Small intestine (tissue), 7 donors: ENCODE data around the gene ADGRG2. TPM values are rescaled to one million over a fixed set of nuclear protein-coding genes. Genes with fewer than 3 reads are reported as not detected.
"Not testable (repeated sequence)": the region's sequence is repeated elsewhere in the genome, so short reads cannot be mapped to it uniquely, and the experiment has no call there.

Experiments used
- DNase-seq, 2 donors: peaks; one replicate each; pipeline versions ENCODE4 v3.0.0 to v3.0.0-alpha.2; 2013
- FAIRE-seq: peaks from 2 replicates; lab custom pipeline; 2012; peaks lifted over from hg19 to GRCh38; lab: Jason Lieb, UNC
- H3K27ac ChIP-seq, 3 donors: one replicate each; pipeline ENCODE4 v1.5.1; 2013; ENCODE audit warnings: low read length in 2 of 3, mild to moderate bottlenecking in 2 of 3, control low read depth in 1 of 3, inconsistent platforms in 1 of 3, low read depth in 1 of 3, moderate library complexity in 1 of 3
- H3K27me3 ChIP-seq, 3 donors: one replicate each; pipeline ENCODE4 v1.6.1; 2013; ENCODE audit warnings: low read length in 3 of 3, inconsistent platforms in 1 of 3; ENCODE audit not compliant: control insufficient read depth in 3 of 3, insufficient read depth in 3 of 3
- H3K36me3 ChIP-seq, 3 donors: one replicate each; pipeline ENCODE4 v1.6.1; 2013; ENCODE audit warnings: low read length in 3 of 3, inconsistent platforms in 1 of 3, low read depth in 1 of 3, mild to moderate bottlenecking in 1 of 3, moderate library complexity in 1 of 3; ENCODE audit not compliant: control insufficient read depth in 3 of 3, insufficient read depth in 2 of 3
- H3K4me1 ChIP-seq, 3 donors: one replicate each; pipeline ENCODE4 v1.6.1; 2013; ENCODE audit warnings: low read length in 2 of 3, inconsistent platforms in 1 of 3, low read depth in 1 of 3, mild to moderate bottlenecking in 1 of 3, moderate library complexity in 1 of 3; ENCODE audit not compliant: control insufficient read depth in 3 of 3, insufficient read depth in 2 of 3
- H3K4me3 ChIP-seq, 3 donors: one replicate each; pipeline ENCODE4 v1.5.1; 2013; ENCODE audit warnings: low read length in 3 of 3, control low read depth in 1 of 3, inconsistent platforms in 1 of 3, low read depth in 1 of 3, mild to moderate bottlenecking in 1 of 3, moderate library complexity in 1 of 3
- H3K9me3 ChIP-seq, 2 donors: one replicate each; pipeline ENCODE4 v1.6.1; 2013; ENCODE audit warnings: low read depth in 1 of 2, low read length in 1 of 2; ENCODE audit not compliant: control insufficient read depth in 2 of 2, insufficient read depth in 1 of 2
- WGBS, 3 donors: extraction: QIAGEN DNeasy Blood & Tissue Kit; methylation state at CpG; one replicate each; pipeline ENCODE4 v1.1.7; 2013; 5-methylcytosine and 5-hydroxymethylcytosine counted together
- polyA plus RNA-seq, 4 donors: library from polyadenylated mRNA; stranded (reverse) in 3 of 4; unstranded in 1 of 4; fragments of 200-250 nt in 3 of 4; fragments of 120-200 nt in 1 of 4; gene quantifications; one replicate each; pipeline versions ENCODE4 v1.2.1 to v1.2.3, GENCODE V29; 2013
- donor health status: healthy with polysubstance abuse.
- donor health status: control.
- donor health status: control.
- donor health status: Bipolar disorder and iron deficiency.
- donor health status: healthy.

ADGRG2 gene
- polyA plus RNA-seq, 4 donors, result under 0.01 to 1.6 (median 0.27) TPM

DNA sequence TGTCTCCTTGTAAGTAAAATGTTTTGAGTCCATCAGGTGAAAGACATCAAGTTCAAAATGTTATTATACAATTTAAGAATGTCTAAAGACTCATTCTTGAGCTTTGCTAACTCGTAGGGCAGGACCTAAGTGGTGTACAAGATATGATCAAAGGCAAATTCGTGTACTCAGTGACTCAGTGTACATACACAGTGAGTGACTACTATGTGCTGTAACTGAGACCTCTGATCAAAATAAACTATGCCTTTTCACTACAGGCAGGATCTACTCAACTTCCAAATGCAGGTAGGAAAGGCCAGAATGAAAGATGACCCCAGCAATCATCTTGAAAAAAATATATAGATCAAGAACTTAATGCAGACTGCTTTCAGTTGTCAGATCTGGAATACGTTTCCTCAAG is 49.9 kb downstream of the ADGRG2 start:
- no peak for FAIRE-seq
- H3K4me3 ChIP-seq, result no peak overlapping the region
- no peaks in the 10 kb centered on the region for H3K27me3 ChIP-seq
- H3K4me1 ChIP-seq, result no peaks in the 10 kb centered on the region
- H3K27ac ChIP-seq, result no peak overlapping the region
- H3K9me3 ChIP-seq, result no peaks in the 10 kb centered on the region
- 43 to 71% (median 56%) methylated on average over 3 of the region's 3 CpGs for whole genome bisulfite sequencing, 3 donors
- DNase-seq, result no peak
- no peaks in the 10 kb centered on the region for H3K36me3 ChIP-seq

DNA sequence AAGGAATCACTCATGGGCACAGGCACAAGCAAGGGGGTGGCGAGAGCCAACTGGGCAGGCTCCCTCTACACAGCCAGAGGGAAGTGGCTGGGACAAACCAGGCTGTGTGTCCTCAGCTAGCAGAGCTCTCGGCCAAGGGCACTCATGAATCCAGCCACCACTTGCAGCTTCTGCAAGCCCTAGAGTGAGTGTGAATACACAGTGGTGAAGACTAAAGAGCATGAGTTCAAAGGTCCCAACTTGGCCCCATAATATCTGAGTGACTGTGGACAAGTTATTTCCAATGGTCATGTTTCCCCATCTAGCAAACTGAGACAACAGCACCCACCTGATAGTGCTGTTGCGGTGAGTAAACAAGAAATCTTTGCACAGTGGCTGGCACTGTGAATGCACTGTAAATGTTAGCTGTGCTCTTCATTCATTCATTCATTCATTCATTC is 51.7 kb downstream of the ADGRG2 start:
- H3K9me3 ChIP-seq, result no peaks in the 10 kb centered on the region
- 81 to 91% (median 88%) methylated on average over 3 of the region's 3 CpGs for WGBS, 3 donors
- no peak overlapping the region for H3K27ac ChIP-seq
- no peaks in the 10 kb centered on the region for H3K27me3 ChIP-seq
- H3K4me1 ChIP-seq, result no peaks in the 10 kb centered on the region
- no peaks in the 10 kb centered on the region for H3K36me3 ChIP-seq
- H3K4me3 ChIP-seq, result no peak overlapping the region
- FAIRE-seq (no peak), DNase-seq (no peak)

DNA sequence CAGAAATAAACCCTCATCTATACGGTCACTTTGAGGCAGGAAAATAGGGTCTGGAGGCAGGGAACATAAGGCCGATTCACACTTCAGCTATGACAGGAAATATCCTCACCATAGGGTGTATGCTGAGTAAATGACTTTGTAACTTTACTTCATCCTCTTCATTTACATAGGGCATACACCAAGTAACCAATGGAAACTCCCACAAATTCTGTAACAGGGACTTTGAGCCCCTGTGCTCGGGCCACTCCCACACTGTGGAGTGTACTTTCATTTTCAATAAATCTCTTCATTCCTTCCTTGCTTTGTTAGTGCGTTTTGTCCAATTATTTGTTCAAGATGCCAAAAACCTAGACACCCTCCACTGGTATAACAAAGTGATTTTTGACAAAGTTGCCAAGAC is 55.3 kb downstream of the ADGRG2 start:
- H3K9me3 ChIP-seq, FAIRE-seq, H3K27me3 ChIP-seq, H3K27ac ChIP-seq, H3K36me3 ChIP-seq, H3K4me1 ChIP-seq, H3K4me3 ChIP-seq: not testable (repeated sequence)
- WGBS, 3 donors, result 23 to 68% (median 51%) methylated on average over 4 of the region's 4 CpGs
- peak; percentile 8 to 59 for DNase-seq

DNA sequence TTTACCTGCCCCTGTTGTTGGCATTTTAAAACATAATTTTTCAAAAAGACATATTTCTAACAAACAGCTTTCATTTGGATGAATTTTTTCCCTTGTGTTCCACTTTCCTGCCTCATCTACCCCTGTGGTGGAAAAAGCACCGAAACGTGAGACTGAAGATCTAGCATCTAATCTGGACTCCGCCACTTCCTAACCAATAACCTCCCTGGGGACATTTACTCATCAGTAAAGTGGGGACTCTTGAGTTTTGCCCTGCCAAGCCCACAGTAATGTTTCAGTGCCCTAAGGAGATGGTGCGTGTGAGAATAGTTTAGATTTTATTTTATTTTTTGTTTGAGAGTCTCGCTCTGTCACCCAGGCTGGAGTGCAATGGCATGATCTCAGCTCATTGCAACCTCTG is 56.7 kb downstream of the ADGRG2 start:
- DNase-seq, result no peak
- Histone ChIP-seq H3K36me3 (no peaks in the 10 kb centered on the region), H3K9me3 (no peaks in the 10 kb centered on the region), H3K27me3 (no peaks in the 10 kb centered on the region), H3K4me1 (no peaks in the 10 kb centered on the region), H3K27ac (no peak overlapping the region), H3K4me3 (no peak overlapping the region)
- WGBS, 3 donors, result 85 to 89% (median 88%) methylated on average over 5 of the region's 5 CpGs
- no peak for FAIRE-seq

DNA sequence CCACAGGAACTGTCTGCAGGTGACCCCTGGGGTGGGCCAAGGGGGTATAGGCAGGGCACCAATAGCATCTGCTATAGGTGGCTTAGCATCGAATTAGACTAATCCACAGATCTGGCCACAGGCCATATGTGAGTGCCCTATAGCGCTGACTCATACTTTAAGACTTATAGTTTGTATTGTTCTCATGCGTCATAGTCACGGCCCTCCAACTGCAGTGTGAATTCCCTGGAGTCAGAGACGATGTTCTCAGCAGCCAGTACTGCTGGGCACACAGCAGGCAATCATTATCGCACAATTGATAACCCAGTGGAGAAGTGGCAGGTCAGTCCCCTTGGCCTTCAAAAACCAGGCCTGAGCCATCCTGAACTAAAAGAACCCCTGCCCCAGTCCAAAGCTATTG is 58.1 kb downstream of the ADGRG2 start:
- FAIRE-seq (no peak), DNase-seq (no peak)
- H3K4me3 ChIP-seq, result no peak overlapping the region
- no peak overlapping the region for H3K27ac ChIP-seq
- H3K36me3 ChIP-seq, result no peaks in the 10 kb centered on the region
- no peaks in the 10 kb centered on the region for H3K9me3 ChIP-seq
- WGBS, 3 donors, result 85 to 92% (median 90%) methylated on average over 6 of the region's 6 CpGs
- no peaks in the 10 kb centered on the region for H3K27me3 ChIP-seq
- H3K4me1 ChIP-seq, result no peaks in the 10 kb centered on the region

DNA sequence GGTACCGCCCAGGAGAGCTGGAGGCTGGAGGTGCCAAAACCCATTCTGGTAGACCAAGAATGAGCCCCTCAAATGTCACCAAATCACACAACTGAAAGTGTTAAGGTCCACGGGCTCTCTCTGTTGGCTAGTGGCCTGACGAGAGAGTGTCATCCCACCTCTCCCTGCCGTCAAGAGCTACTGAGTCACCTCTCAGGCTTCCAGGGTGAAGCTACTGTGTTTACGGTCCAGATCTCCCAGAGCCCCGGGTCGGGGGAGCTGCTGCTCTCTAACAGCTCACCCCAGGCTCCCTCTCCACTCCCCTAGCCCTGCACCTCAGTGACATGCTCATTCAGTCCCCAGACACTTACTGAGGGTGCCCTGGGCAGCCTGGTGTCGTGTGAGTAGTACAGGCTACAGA is 59.2 kb downstream of the ADGRG2 start:
- DNase-seq (no peak), FAIRE-seq (no peak)
- no peaks in the 10 kb centered on the region for H3K9me3 ChIP-seq
- no peaks in the 10 kb centered on the region for H3K27me3 ChIP-seq
- WGBS, 3 donors, result 74 to 89% (median 85%) methylated on average over 6 to 8 of the region's 8 CpGs
- no peaks in the 10 kb centered on the region for H3K4me1 ChIP-seq
- H3K27ac ChIP-seq, result no peak overlapping the region
- H3K36me3 ChIP-seq, result no peaks in the 10 kb centered on the region
- no peak overlapping the region for H3K4me3 ChIP-seq

DNA sequence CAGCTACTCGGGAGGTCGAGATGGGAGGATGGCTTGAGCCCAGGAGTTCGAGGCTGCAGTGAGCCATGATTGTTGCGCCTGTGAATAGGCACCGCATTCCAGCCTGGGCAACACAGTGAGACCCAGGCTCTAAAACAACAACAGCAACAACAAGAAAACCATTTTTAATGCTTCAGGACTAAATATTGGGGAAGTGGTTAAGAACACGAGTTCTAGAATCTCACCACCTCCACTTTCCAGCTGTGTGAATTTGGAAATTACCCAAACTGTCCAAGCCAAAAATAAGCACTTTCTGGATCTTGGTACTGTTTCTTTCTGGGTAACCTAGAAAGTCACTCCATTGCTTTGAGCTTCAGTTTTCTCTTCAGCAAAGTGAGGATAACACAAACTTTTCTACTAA is 63.2 kb downstream of the ADGRG2 start:
- FAIRE-seq (no peak), DNase-seq (no peak)
- Histone ChIP-seq H3K4me1 (no peaks in the 10 kb centered on the region), H3K36me3 (no peaks in the 10 kb centered on the region), H3K4me3 (no peak overlapping the region), H3K27me3 (no peaks in the 10 kb centered on the region), H3K9me3 (no peaks in the 10 kb centered on the region), H3K27ac (no peak overlapping the region)
- WGBS, 3 donors, result 89 to 93% (median 92%) methylated on average over 6 of the region's 6 CpGs

DNA sequence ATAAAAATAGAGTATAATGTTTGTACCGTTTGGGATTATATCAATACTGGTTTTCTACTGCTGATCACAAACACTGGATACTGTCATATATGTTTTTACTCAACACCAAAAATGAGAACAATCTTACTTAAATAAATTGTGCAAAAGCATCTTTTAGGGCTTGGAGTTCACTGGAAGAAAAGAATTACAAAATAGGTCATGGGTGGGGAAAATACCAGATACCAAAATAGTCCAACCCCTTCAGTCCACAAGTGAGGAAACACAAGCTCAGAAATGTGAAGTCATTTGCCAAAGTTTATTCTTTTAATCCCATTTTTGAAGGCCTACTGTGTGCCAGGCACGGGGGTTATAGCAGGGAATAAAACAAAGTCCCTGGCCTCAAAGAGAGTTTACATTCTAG is 64.4 kb downstream of the ADGRG2 start:
- no peaks in the 10 kb centered on the region for H3K27me3 ChIP-seq
- WGBS, 3 donors, result 55 to 71% (median 63%) methylated on average over 2 of the region's 2 CpGs
- DNase-seq (no peak), FAIRE-seq (no peak)
- H3K36me3 ChIP-seq, result no peaks in the 10 kb centered on the region
- no peaks in the 10 kb centered on the region for H3K4me1 ChIP-seq
- H3K9me3 ChIP-seq, result no peaks in the 10 kb centered on the region
- no peak overlapping the region for H3K4me3 ChIP-seq
- no peak overlapping the region for H3K27ac ChIP-seq

DNA sequence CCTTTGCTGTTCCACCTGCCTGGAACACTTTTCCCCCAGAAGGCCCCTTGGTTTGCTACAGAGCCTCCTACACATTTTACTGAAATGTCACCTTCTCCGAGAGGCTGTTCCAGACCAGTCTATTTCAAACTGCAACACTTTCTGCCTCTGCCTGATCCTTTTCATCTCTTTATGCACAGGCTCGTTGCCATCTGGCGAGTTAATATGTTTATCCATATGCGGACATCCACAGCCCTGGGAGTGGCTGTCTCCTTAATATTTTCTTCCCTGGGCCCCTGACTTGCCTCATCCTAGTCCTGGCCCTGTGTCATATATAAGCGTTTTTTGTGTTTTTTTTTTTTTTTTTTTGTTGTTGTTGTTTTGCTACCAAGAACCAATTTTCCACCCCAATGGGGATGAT is 73.2 kb downstream of the ADGRG2 start:
- no peaks in the 10 kb centered on the region for H3K27me3 ChIP-seq
- DNase-seq (no peak), FAIRE-seq (no peak)
- no peaks in the 10 kb centered on the region for H3K4me1 ChIP-seq
- no peaks in the 10 kb centered on the region for H3K36me3 ChIP-seq
- no peaks in the 10 kb centered on the region for H3K9me3 ChIP-seq
- H3K27ac ChIP-seq, result no peak overlapping the region
- 82 to 89% (median 86%) methylated on average over 5 of the region's 5 CpGs for WGBS, 3 donors
- H3K4me3 ChIP-seq, result no peak overlapping the region
